ENCODE measurements around the gene FAIM2.

Gene FAIM2

DNA sequence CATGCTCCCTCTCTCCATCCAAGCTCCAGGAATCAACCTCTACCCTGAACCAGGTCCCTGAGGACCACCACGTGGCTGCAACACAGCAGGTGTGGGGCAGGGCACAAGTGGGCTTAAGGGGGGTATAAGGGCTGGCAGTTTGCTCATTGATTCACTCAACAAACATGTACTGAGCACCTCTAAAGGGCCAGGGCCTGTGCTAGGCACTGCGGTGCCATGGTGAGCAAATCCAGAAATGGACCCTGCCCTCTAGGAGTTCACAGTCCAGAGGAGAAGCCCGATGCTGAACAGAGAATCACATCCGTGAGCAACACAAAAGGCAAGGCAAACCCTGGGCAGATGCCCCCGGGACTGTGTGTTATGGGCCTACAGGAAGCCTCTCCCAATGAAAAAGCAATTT lies 40.3 kb upstream of the FAIM2 start:
- no peak for DNase-seq (ENCODE audit: low read depth)
- TF ChIP-seq, protein P1, sequence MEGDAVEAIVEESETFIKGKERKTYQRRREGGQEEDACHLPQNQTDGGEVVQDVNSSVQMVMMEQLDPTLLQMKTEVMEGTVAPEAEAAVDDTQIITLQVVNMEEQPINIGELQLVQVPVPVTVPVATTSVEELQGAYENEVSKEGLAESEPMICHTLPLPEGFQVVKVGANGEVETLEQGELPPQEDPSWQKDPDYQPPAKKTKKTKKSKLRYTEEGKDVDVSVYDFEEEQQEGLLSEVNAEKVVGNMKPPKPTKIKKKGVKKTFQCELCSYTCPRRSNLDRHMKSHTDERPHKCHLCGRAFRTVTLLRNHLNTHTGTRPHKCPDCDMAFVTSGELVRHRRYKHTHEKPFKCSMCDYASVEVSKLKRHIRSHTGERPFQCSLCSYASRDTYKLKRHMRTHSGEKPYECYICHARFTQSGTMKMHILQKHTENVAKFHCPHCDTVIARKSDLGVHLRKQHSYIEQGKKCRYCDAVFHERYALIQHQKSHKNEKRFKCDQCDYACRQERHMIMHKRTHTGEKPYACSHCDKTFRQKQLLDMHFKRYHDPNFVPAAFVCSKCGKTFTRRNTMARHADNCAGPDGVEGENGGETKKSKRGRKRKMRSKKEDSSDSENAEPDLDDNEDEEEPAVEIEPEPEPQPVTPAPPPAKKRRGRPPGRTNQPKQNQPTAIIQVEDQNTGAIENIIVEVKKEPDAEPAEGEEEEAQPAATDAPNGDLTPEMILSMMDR (IDR thresholded peaks at IDR 0.05; ENCODE audit: control insufficient read depth, extremely low read depth, insufficient read depth) = no peak
- H3K4me3 ChIP-seq (ENCODE audit: low read depth, low read length) = no peak overlapping the region

DNA sequence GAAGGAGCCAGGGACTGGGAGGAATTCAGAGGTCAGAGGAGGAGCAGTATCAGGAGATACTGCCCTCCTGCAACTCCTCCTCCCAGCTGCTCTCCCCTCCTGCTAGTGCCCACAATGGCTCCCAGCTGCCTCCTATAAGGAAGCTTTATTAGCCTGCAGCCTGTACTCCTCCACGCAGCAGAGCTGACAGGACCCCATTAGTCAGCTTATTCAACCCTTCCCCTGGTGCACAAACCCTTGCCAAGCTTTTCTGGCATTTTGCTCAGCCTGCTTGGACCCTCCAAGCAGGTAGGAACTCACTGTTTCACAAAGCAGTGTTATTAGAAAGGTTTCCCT lies 39.9 kb upstream of the FAIM2 start:
- no peak overlapping the region for H3K4me3 ChIP-seq (ENCODE audit: low read depth, low read length)
- DNase-seq (ENCODE audit: low read depth) = no peak
- TF ChIP-seq, protein P1 (IDR thresholded peaks at IDR 0.05; ENCODE audit: control insufficient read depth, extremely low read depth, insufficient read depth) = no peak

DNA sequence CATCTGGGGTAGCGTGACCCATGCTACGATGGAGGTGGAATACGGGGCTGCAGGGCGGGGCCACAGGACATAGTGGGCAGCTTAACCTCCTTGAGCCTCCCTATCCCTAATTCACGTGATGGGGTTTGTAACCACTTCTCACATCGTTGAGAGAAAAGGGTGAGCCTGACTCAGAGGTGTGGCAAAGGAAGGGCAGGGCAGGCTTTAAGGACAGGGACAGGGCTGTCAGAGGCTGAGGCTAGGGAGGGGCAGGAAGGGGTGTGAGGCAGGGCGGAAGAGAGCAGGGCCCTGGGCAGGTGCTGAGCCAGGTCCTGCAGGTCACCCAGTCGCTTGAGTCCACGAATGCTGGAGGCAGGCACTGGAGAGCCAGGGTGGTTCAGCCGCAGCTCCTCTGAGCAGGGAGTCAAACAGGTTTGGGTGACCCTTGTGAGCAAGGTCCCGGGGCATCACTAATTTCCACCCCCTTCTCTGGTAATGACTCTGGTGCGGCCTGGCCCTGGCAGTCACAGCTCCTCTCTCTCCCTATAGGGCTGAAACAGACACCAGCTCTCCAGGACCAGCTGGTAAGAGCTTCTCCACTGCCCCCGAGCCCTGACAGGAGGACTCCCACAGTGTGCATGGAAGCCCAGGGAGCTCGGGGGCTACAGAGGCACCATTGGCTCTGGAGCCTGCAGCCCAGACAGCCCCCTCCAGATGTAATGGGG lies 39.4 kb upstream of the FAIM2 start:
- TF ChIP-seq, protein P1 (IDR thresholded peaks at IDR 0.05; ENCODE audit: control insufficient read depth, extremely low read depth, insufficient read depth) = no peak
- no peak for DNase-seq (ENCODE audit: low read depth)
- H3K4me3 ChIP-seq (ENCODE audit: low read depth, low read length) = no peak overlapping the region

DNA sequence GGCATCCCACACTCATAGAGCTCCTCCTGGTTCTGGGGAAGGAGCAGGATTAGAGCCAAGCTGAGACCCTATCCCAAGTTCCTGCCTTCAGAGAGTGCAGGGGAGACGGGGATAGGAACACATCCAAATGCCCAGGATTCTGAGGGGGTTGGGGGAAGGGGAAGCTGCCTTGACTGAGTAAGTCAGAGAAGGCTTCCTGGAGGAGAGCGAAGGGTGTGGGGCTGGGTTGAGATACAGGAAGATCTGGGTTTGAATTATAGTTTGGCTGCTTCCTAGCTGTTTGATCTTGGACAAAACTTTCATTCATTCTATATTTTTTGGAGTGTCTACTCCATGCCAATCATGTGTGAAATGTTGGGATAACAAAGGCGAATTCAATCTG lies 38.8 kb upstream of the FAIM2 start:
- TF ChIP-seq, protein P1 (IDR thresholded peaks at IDR 0.05; ENCODE audit: control insufficient read depth, extremely low read depth, insufficient read depth) = no peak
- DNase-seq (ENCODE audit: low read depth) = no peak
- H3K4me3 ChIP-seq (ENCODE audit: low read depth, low read length) = no peak overlapping the region

GRCh38 chr12:49941556-49942511 lies 38.1 kb upstream of the FAIM2 start:
- DNase-seq (ENCODE audit: low read depth) = no peak

GRCh38 chr12:49939707-49940106 lies 36.0 kb upstream of the FAIM2 start:
- TF ChIP-seq, protein P1 (IDR thresholded peaks at IDR 0.05; ENCODE audit: control insufficient read depth, extremely low read depth, insufficient read depth) = no peak
- no peak overlapping the region for H3K4me3 ChIP-seq (ENCODE audit: low read depth, low read length)

More at GRCh38 chr12:49941556-49942511, 38.1 kb upstream of the FAIM2 start:
- TF ChIP-seq, protein P1 (IDR thresholded peaks at IDR 0.05; ENCODE audit: control insufficient read depth, extremely low read depth, insufficient read depth) = no peak
- H3K4me3 ChIP-seq (ENCODE audit: low read depth, low read length) = no peak overlapping the region

More at GRCh38 chr12:49939707-49940106, 36.0 kb upstream of the FAIM2 start:
- no peak for DNase-seq (ENCODE audit: low read depth)
